ENCODE data around the gene AKT1.

The AKT1 gene

DNA sequence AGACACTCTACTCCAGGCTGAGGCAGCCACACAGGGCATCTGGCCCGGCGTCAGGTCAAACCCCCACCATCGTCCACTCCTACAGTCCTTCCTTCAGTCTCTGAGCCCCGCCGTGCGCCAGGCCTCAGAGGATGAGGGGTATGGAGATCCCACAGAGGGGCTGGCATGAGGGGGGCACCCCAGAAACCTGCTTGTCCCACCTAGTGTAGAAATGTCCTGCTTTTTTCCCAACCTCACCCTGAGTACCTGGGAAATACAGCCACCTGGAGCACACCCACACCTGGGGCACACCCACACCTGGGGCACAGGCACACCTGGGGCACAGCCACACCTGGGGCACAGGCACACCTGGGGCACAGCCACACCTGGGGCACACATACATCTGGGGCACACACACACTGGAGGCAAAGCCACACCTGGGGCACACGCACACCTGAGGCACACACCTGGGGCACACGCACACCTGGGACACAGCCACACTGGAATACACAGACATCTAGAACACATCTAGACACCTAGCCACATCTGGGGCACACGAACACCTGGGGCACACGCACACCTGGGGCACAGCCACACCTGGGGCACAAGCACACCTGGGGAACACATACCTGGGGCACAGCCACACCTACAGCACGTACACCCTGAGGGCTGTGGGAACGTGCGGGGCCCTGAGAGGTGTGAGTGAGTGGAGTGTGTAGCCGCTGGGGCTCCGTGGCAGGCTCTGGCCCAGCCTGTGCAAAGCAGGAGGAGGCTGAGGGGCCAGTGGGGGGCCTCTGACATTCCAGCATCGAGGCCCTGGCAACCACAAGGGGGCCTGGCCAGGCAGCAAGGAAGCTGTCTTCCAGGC lies 18.4 kb downstream of the AKT1 start:
- no peak overlapping the region for H3K27ac ChIP-seq

DNA sequence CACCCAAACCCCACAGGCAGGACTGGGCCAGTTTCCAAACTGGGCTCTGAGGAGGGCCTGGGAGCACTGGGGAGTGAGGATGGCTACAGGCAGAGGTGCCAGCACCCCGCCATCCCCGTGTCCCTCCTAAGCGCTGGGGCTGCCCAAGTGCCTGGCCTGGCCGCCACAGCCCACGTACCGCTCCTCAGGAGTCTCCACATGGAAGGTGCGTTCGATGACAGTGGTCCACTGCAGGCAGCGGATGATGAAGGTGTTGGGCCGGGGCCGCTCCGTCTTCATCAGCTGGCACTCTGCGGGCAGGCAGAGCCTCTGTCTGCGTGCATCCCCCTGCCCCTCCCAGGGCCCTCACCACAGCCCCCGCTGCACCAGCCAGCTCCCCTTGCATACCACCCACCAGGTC lies 19.1 kb downstream of the AKT1 start:
- TF ChIP-seq ZFX (IDR thresholded peaks at IDR 0.05; ENCODE audit: borderline replicate concordance): no peak
- TF ChIP-seq, protein P1, sequence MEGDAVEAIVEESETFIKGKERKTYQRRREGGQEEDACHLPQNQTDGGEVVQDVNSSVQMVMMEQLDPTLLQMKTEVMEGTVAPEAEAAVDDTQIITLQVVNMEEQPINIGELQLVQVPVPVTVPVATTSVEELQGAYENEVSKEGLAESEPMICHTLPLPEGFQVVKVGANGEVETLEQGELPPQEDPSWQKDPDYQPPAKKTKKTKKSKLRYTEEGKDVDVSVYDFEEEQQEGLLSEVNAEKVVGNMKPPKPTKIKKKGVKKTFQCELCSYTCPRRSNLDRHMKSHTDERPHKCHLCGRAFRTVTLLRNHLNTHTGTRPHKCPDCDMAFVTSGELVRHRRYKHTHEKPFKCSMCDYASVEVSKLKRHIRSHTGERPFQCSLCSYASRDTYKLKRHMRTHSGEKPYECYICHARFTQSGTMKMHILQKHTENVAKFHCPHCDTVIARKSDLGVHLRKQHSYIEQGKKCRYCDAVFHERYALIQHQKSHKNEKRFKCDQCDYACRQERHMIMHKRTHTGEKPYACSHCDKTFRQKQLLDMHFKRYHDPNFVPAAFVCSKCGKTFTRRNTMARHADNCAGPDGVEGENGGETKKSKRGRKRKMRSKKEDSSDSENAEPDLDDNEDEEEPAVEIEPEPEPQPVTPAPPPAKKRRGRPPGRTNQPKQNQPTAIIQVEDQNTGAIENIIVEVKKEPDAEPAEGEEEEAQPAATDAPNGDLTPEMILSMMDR (IDR thresholded peaks at IDR 0.05): no peak
- H3K27ac ChIP-seq: no peak overlapping the region

More for the DNA sequence above, 18.4 kb downstream of the AKT1 start:
- TF ChIP-seq, protein P1 (IDR thresholded peaks at IDR 0.05): no peak
- TF ChIP-seq ZFX (IDR thresholded peaks at IDR 0.05; ENCODE audit: borderline replicate concordance): no peak

DNA sequence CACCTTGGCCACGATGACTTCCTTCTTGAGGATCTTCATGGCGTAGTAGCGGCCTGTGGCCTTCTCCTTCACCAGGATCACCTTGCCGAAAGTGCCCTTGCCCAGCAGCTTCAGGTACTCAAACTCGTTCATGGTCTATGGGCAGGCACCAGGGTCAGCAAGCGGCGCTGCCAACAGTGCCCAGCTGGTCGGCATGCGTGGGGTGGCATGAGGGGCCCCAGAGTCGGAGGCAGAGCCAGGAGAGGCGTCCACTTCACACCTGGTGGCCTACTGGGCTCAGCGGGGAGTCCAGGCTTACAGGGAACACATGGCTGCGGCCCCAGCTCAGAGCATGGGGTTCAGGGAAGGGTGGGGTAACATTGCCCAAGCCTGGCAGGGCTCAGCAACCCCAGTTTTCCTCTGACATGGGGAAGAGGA lies 20.5 kb downstream of the AKT1 start:
- H3K27ac ChIP-seq: no peak overlapping the region
- TF ChIP-seq, protein P1 (IDR thresholded peaks at IDR 0.05): no peak
- no peak for TF ChIP-seq ZFX (IDR thresholded peaks at IDR 0.05; ENCODE audit: borderline replicate concordance)

DNA sequence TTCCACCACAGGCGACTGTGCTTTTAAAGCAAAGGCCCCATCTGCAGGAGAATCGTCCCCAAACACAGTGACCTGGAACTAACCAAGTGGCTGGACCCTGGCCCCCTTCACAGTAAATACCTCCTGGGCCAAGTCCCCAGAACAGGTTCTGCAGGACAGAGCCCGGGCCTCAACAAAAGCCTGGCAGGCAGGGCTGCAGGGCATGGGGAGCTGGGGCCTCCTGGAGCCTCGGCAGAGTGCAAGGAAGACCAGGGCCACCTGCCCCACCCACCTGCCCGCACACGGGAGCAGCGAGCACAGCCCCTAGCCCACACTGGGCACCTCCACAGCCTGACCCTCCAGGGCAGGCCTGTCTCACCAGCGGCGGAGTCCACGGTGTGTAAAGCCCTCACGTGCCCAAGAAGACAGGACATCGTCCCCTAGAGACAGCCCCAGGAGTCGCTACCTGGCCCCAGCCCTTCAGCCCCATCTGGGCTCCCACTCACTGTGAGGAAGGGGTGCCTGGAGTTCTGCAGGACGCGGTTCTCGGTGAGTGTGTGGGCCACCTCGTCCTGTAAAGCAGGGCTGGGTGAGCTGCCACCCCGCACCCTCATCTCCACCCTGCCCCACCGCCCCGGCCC lies 21.0 kb downstream of the AKT1 start:
- TF ChIP-seq ZFX (IDR thresholded peaks at IDR 0.05; ENCODE audit: borderline replicate concordance): no peak
- TF ChIP-seq, protein P1 (IDR thresholded peaks at IDR 0.05): no peak
- H3K27ac ChIP-seq: no peak overlapping the region

DNA sequence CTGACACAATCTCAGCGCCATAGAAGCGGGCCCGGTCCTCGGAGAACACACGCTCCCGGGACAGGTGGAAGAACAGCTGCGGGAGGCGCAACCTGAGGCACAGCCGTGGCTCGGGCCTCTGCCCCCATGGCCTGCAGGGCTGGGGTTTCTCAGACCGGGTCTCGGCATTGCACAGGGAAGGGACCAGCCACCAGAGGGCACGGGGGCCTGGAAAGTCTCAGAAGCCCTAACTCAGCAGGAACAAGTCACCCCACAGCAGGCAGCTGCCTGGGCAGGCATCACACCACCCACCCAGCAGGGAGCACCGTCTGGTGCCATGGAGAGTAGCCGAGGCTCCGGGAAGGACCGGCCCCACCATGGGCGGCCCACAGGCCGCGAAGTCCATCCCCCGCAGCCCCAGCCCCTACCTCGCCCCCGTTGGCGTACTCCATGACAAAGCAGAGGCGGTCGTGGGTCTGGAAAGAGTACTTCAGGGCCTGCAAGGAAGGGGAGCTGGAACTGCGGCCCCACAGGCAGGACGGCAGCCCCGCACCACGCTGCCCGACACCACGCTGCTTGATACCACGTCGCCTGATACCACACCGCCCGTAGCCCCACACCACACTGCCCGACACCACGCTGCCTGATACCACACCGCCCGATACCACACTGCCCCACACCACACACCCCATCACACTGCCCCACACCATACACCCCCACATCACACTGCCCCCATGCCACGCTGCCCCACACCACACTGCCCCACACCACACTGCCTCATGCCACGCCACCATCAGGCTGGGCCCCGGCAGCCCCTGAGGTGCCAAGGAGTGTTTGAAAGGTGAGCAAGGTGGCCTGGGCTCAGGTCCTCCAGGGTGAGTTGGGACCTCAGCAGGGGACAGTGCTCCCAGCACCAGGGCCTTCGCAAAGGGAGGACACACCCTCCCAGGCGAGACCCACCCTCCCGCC lies 21.8 kb downstream of the AKT1 start:
- H3K27ac ChIP-seq: no peak overlapping the region
- no peak for TF ChIP-seq ZFX (IDR thresholded peaks at IDR 0.05; ENCODE audit: borderline replicate concordance)
- TF ChIP-seq, protein P1 (IDR thresholded peaks at IDR 0.05): no peak

DNA sequence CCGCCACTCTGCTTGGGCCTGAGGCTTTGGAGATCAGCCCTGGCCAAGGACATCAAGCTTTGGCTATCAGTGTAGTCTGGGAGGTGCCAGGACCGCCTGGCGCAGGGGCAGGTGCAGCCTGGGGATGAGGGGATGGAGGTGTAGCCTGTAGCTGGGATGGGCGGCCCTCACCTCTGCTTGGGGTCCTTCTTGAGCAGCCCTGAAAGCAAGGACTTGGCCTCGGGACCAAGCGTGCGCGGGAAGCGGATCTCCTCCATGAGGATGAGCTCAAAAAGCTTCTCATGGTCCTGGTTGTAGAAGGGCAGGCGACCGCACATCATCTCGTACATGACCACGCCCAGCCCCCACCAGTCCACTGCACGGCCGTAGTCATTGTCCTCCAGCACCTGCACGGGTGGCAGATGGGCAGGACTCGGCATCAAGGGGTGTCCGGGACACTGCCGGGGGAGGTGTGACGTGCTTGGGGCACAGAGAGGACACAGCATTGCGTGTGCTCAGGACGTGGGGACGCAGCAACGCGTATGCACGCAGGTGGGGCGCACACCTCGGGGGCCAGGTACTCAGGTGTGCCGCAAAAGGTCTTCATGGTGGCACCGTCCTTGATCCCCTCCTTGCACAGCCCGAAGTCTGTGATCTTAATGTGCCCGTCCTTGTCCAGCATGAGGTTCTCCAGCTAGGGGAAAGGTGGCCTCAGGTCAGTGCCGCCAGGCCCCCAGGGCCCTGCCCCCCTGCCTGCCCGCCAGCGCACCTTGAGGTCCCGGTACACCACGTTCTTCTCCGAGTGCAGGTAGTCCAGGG lies 22.6 kb downstream of the AKT1 start:
- no peak overlapping the region for H3K27ac ChIP-seq
- no peak for TF ChIP-seq ZFX (IDR thresholded peaks at IDR 0.05; ENCODE audit: borderline replicate concordance)
- TF ChIP-seq, protein P1 (IDR thresholded peaks at IDR 0.05): no peak
